Measurements from ENCODE around the gene BLOC1S5.

DNA sequence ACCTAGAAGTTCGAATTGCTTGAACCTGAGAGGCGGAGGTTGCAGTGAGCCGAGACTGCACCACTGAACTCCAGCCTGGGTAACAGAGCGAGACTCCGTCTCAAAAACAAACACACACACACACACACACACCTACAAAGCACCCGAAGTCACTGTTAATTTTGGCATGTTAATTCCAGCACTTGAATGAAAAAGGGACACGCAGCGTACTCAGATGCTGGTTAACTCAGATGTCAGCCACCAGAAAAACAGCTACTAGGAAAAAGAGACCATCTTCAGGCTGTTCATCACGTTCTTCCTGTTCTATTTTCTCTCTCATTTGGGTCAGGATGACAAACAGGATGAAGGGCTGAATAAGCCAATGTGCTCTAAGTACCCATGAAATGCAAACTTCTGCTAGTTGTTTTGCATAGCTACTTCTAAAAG is 46.9 kb downstream of the BLOC1S5 start:
- TF ChIP-seq EZH2phosphoT487 (IDR thresholded peaks at IDR 0.05; ENCODE audit: insufficient read depth, low read depth) (no peak), EZH2 (IDR thresholded peaks at IDR 0.05; ENCODE audit: insufficient read depth, poor library complexity, severe bottlenecking) (no peak)
